Esophagus squamous epithelium (tissue), 5 donors: ENCODE results near the gene ZNF142. TPM values are rescaled to one million over a fixed set of nuclear protein-coding genes. Genes with fewer than 3 reads are reported as not detected.

Experiments
- DNase-seq: peaks from one replicate; lab custom pipeline; 2025; lab: John Stamatoyannopoulos, UW
- H3K27ac ChIP-seq, 4 donors: fragments of 200-600 bp; sonication (generic); one replicate each; pipeline ENCODE4 v1.5.1; 2016 to 2019; ENCODE audit warnings: mild to moderate bottlenecking in 1 of 4
- H3K27me3 ChIP-seq, 4 donors: fragments of 200-600 bp; sonication (generic); 1 replicate in 3 of 4; 2 replicates in 1 of 4; pipeline versions ENCODE4 v1.5.1 to v1.6.0; 2017 to 2021; ENCODE audit warnings: antibody characterized with exemption in 1 of 4
- H3K36me3 ChIP-seq, 3 donors: fragments of 200-600 bp; sonication (generic); one replicate each; pipeline ENCODE4 v1.5.1; 2016 to 2019
- H3K4me1 ChIP-seq, 3 donors: fragments of 200-600 bp; sonication (generic); one replicate each; pipeline ENCODE4 v1.5.1; 2017 to 2019
- H3K4me3 ChIP-seq, 4 donors: fragments of 200-600 bp; sonication (generic); 1 replicate in 3 of 4; 2 replicates in 1 of 4; pipeline ENCODE4 v1.5.1; 2016 to 2019; ENCODE audit warnings: mild to moderate bottlenecking in 2 of 4, moderate library complexity in 1 of 4
- H3K9me3 ChIP-seq, 3 donors: fragments of 200-600 bp; sonication (generic); one replicate each; pipeline ENCODE4 v1.5.1; 2016 to 2019
- CTCF ChIP-seq, 6 experiments: fragments of 450-650 bp in 4 of 6; fragments of 200-600 bp in 2 of 6; sonication (generic) in 2 of 6; IDR thresholded peaks; one replicate each; pipeline ENCODE4 v1.5.1; 2016 to 2019; ENCODE audit warnings: antibody characterized with exemption in 6 of 6, mild to moderate bottlenecking in 4 of 6, moderate library complexity in 4 of 6
- POLR2A ChIP-seq, 4 donors: fragments of 450-650 bp; IDR thresholded peaks; one replicate each; pipeline ENCODE4 v1.6.1; 2017; ENCODE audit warnings: antibody characterized with exemption in 4 of 4, mild to moderate bottlenecking in 4 of 4, moderate library complexity in 3 of 4
- WGBS, 2 donors: methylation state at CpG; one replicate each; pipeline ENCODE4 v1.1.5; 2018; 5-methylcytosine and 5-hydroxymethylcytosine counted together
- intact Hi-C: fragments of 100-400 bp; cut with DNase I; formaldehyde crosslinking; loops from one replicate; pipeline ENCODE4 v1.15.0; 2022
- total RNA-seq, 4 donors: library from RNA; depleted of rRNA; stranded (reverse); fragments of >200 nt; gene quantifications; one replicate each; pipeline ENCODE4 v1.1.0, GENCODE V29; 2016
- donor health status: DM: yes; HTN: yes; CAD: no.

ZNF142 gene
- total RNA-seq, 4 donors from 2014 or later: 10.8 to 23.1 (median 20.0) TPM

- Histone ChIP-seq H3K36me3 (peaks cover 7 to 43% (median 10%) of the 10 kb centered on the region in 3 donors), H3K4me3 (peak within 1 kb of the TSS; percentile 56 to 92 (median 84)), H3K9me3 (no peaks in the 10 kb centered on the region), H3K4me1 (peaks cover 5 to 33% (median 15%) of the 10 kb centered on the region in 3 donors), H3K27ac (peak within 1 kb of the TSS; percentile 73 to 86 (median 84)), H3K27me3 (no peaks in the 10 kb centered on the region)
- DNase-seq: peak; percentile 25
- intact Hi-C loops: no loop called here
- TF ChIP-seq CTCF (IDR thresholded peaks at IDR 0.05) (peak in 1 of 6 experiments; percentile 4), POLR2A (IDR thresholded peaks at IDR 0.05) (peak in 2 of 4 donors; percentile 57 to 61)
- 0 to 1% methylated on average over 26 to 46 of the region's 49 CpGs for WGBS, 2 donors
These were observed 12.5 kb upstream of the ZNF142 start, which contains the start of the genes RNF25 and STK36 for GRCh38 chr2:218671654-218672566. TSS of gene RNF25 (minus strand) at chr2:218672002. CDS start at chr2:218671970, 32 bp downstream. TSS of gene STK36 (plus strand) at chr2:218672086. CDS start at chr2:218672830, 744 bp downstream.

GRCh38 chr2:218671097-218671653 lies 11.8 kb upstream of the ZNF142 start:
- H3K36me3 ChIP-seq: peaks cover 10 to 43% (median 13%) of the 10 kb centered on the region in 3 donors
- no peaks in the 10 kb centered on the region for H3K27me3 ChIP-seq
- H3K27ac ChIP-seq: peak overlapping the region; percentile 73 to 86 (median 84)
- WGBS, 2 donors: 29 to 32% methylated on average over 12 of the region's 12 CpGs
- intact Hi-C loops: no loop called here
- DNase-seq: no peak
- no peaks in the 10 kb centered on the region for H3K9me3 ChIP-seq
- TF ChIP-seq POLR2A (IDR thresholded peaks at IDR 0.05) (no peak), CTCF (IDR thresholded peaks at IDR 0.05) (no peak)
- H3K4me1 ChIP-seq: peaks cover 5 to 33% (median 15%) of the 10 kb centered on the region in 3 donors
- H3K4me3 ChIP-seq: peak overlapping the region; percentile 56 to 92 (median 84)

- peaks cover 0 to 14% (median 9%) of the 10 kb centered on the region in 3 donors for H3K4me1 ChIP-seq
- H3K4me3 ChIP-seq: no peak overlapping the region
- DNase-seq: no peak
- H3K9me3 ChIP-seq: no peaks in the 10 kb centered on the region
- intact Hi-C loops: no loop called here
- H3K36me3 ChIP-seq: peaks cover 28 to 83% (median 47%) of the 10 kb centered on the region in 3 donors
- no peak overlapping the region for H3K27ac ChIP-seq
- WGBS, 2 donors: 100% methylated on average over 1 to 6 of the region's 7 CpGs
- H3K27me3 ChIP-seq: no peaks in the 10 kb centered on the region
- TF ChIP-seq POLR2A (IDR thresholded peaks at IDR 0.05) (no peak), CTCF (IDR thresholded peaks at IDR 0.05) (no peak)
These were observed 5.2 kb upstream of the ZNF142 start for GRCh38 chr2:218664653-218665052.

GRCh38 chr2:218663901-218664300 lies 4.5 kb upstream of the ZNF142 start:
- Histone ChIP-seq H3K27ac (no peak overlapping the region), H3K9me3 (no peaks in the 10 kb centered on the region), H3K27me3 (no peaks in the 10 kb centered on the region), H3K36me3 (peaks cover 28 to 77% (median 47%) of the 10 kb centered on the region in 3 donors), H3K4me3 (no peak overlapping the region), H3K4me1 (peaks cover under 1 to 13% (median 9%) of the 10 kb centered on the region in 3 donors)
- intact Hi-C loops: no loop called here
- 89% methylated on average over 10 of the region's 15 CpGs; no CpG with 5 or more reads in 1 of the 2 donors for WGBS, 2 donors
- no peak for DNase-seq
- TF ChIP-seq CTCF (IDR thresholded peaks at IDR 0.05): no peak
- no peak for TF ChIP-seq POLR2A (IDR thresholded peaks at IDR 0.05)
